ENCODE results near the gene CDKAL1.

Gene CDKAL1

DNA sequence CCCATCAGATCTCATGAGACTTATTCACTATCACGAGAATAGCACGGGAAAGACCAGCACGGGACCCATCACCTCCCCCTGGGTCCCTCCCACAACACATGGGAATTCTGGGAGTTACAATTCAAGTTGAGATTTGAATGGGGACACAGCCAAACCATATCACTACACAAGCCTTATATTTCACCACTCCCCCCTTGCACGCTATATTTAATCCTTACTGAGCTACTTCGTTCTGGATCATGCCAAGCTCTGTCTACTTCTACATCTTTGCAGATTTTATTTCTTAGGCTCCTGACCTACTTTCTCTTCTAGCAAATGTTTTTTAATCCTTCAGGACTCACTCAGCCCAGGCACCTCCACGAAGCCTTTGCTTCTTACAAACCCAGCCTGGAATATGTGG, 606.7 kb downstream of the CDKAL1 start:
- H3K36me3 ChIP-seq (ENCODE audit: control insufficient read depth, insufficient read depth, low read length): no peaks in the 10 kb centered on the region
- no peak overlapping the region for H3K27ac ChIP-seq (ENCODE audit: low read depth, low read length)
- H3K27me3 ChIP-seq (ENCODE audit: control insufficient read depth, insufficient read depth, low read length): no peaks in the 10 kb centered on the region
- no peaks in the 10 kb centered on the region for H3K9me3 ChIP-seq (ENCODE audit: control insufficient read depth, insufficient read depth, low read length)
- H3K4me3 ChIP-seq (ENCODE audit: low read depth, low read length): no peak overlapping the region
- H3K9ac ChIP-seq (ENCODE audit: low read depth, low read length): no peak overlapping the region
- peaks cover 18% of the 10 kb centered on the region for H3K4me1 ChIP-seq (ENCODE audit: control insufficient read depth, insufficient read depth, low read length)

DNA sequence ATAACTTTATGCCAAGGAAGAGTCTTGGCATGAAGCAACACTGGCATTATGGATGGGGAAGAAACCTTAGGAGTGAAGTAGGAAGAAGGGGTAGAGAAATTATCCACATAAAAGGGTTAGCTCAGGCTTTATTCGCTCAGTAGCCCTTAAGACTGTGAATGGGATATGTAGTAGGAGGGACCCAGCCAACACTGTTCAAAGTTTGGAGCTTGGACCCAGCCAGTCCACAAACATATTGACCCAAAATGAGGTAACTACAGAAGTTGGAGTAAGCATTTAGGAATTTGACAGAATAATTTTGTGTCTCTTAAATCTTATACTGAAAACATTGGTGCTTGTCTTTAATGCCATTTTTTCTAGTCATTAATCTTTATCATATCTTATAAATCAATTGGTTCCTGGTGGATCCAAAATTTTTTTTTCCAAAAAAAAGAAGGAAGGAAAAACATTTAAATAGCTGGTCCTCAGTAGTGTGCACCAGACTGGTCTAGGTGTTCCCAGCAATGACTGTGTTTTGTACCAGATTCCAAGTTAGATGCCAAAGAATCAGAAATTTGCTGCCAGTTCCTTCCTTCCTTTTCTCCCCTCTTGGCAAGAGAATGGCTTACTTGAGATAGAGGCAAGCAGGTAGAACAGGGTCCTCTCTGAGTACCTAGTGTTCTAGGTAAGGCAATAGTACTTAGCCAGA, 607.5 kb downstream of the CDKAL1 start:
- peaks cover 18% of the 10 kb centered on the region for H3K4me1 ChIP-seq (ENCODE audit: control insufficient read depth, insufficient read depth, low read length)
- no peaks in the 10 kb centered on the region for H3K36me3 ChIP-seq (ENCODE audit: control insufficient read depth, insufficient read depth, low read length)
- H3K9ac ChIP-seq (ENCODE audit: low read depth, low read length): no peak overlapping the region
- no peaks in the 10 kb centered on the region for H3K9me3 ChIP-seq (ENCODE audit: control insufficient read depth, insufficient read depth, low read length)
- no peak overlapping the region for H3K27ac ChIP-seq (ENCODE audit: low read depth, low read length)
- no peaks in the 10 kb centered on the region for H3K27me3 ChIP-seq (ENCODE audit: control insufficient read depth, insufficient read depth, low read length)
- H3K4me3 ChIP-seq (ENCODE audit: low read depth, low read length): no peak overlapping the region

GRCh38 chr6:21142741-21143140, 608.5 kb downstream of the CDKAL1 start:
- Histone ChIP-seq H3K27ac (ENCODE audit: low read depth, low read length) (no peak overlapping the region), H3K36me3 (ENCODE audit: control insufficient read depth, insufficient read depth, low read length) (no peaks in the 10 kb centered on the region), H3K9me3 (ENCODE audit: control insufficient read depth, insufficient read depth, low read length) (no peaks in the 10 kb centered on the region), H3K9ac (ENCODE audit: low read depth, low read length) (no peak overlapping the region), H3K27me3 (ENCODE audit: control insufficient read depth, insufficient read depth, low read length) (no peaks in the 10 kb centered on the region), H3K4me3 (ENCODE audit: low read depth, low read length) (no peak overlapping the region), H3K4me1 (ENCODE audit: control insufficient read depth, insufficient read depth, low read length) (peaks cover 9% of the 10 kb centered on the region)

DNA sequence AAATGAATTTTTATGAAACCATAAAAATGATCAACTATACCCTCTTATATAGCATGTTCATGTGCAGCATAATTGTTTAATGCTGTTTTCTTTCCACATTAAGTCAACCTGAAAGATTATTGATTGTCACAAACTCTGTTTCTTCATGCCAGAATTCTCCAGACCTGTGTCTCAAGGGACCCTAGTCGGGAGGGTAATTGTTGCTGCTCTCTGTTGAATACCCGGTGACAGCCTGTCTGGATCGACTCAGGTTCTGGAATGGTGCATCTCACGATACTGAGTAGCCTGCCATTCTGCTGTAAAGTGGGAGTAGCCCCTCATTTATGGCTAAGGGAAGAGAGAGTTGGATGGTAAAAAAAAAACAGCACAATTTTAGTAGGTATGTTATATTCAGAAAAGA, 609.4 kb downstream of the CDKAL1 start:
- Histone ChIP-seq H3K27ac (ENCODE audit: low read depth, low read length) (no peak overlapping the region), H3K36me3 (ENCODE audit: control insufficient read depth, insufficient read depth, low read length) (no peaks in the 10 kb centered on the region), H3K4me1 (ENCODE audit: control insufficient read depth, insufficient read depth, low read length) (no peaks in the 10 kb centered on the region), H3K9ac (ENCODE audit: low read depth, low read length) (no peak overlapping the region), H3K27me3 (ENCODE audit: control insufficient read depth, insufficient read depth, low read length) (no peaks in the 10 kb centered on the region), H3K9me3 (ENCODE audit: control insufficient read depth, insufficient read depth, low read length) (no peaks in the 10 kb centered on the region), H3K4me3 (ENCODE audit: low read depth, low read length) (no peak overlapping the region)

GRCh38 chr6:21144928-21145327, 610.7 kb downstream of the CDKAL1 start:
- H3K9me3 ChIP-seq (ENCODE audit: control insufficient read depth, insufficient read depth, low read length): no peaks in the 10 kb centered on the region
- H3K4me1 ChIP-seq (ENCODE audit: control insufficient read depth, insufficient read depth, low read length): no peaks in the 10 kb centered on the region
- no peaks in the 10 kb centered on the region for H3K36me3 ChIP-seq (ENCODE audit: control insufficient read depth, insufficient read depth, low read length)
- H3K27me3 ChIP-seq (ENCODE audit: control insufficient read depth, insufficient read depth, low read length): no peaks in the 10 kb centered on the region
- no peak overlapping the region for H3K9ac ChIP-seq (ENCODE audit: low read depth, low read length)
- H3K4me3 ChIP-seq (ENCODE audit: low read depth, low read length): no peak overlapping the region
- H3K27ac ChIP-seq (ENCODE audit: low read depth, low read length): no peak overlapping the region

DNA sequence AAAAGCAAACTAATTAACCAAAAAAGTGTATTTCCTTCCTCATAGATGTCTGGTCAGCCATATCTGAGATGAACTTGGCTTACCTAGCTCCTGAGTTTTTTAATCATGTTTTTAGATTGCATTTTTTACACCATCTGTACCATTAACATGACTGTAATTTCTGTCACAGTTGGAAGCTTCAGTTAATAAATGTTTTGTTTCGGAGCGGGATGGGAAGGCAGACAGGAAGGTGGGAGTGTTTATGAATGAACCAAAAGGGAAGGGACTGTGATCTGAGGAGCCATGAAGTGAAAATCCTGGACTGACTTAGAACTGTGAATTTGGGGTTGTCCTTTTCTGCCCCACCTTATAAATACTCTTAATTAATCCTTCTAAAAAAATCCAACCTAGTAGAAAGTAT, 613.7 kb downstream of the CDKAL1 start:
- Histone ChIP-seq H3K9me3 (ENCODE audit: control insufficient read depth, insufficient read depth, low read length) (no peaks in the 10 kb centered on the region), H3K27ac (ENCODE audit: low read depth, low read length) (no peak overlapping the region), H3K9ac (ENCODE audit: low read depth, low read length) (no peak overlapping the region), H3K27me3 (ENCODE audit: control insufficient read depth, insufficient read depth, low read length) (no peaks in the 10 kb centered on the region), H3K4me3 (ENCODE audit: low read depth, low read length) (no peak overlapping the region), H3K4me1 (ENCODE audit: control insufficient read depth, insufficient read depth, low read length) (peaks cover 3% of the 10 kb centered on the region; the same call in 1 of the 2 replicates), H3K36me3 (ENCODE audit: control insufficient read depth, insufficient read depth, low read length) (no peaks in the 10 kb centered on the region)

DNA sequence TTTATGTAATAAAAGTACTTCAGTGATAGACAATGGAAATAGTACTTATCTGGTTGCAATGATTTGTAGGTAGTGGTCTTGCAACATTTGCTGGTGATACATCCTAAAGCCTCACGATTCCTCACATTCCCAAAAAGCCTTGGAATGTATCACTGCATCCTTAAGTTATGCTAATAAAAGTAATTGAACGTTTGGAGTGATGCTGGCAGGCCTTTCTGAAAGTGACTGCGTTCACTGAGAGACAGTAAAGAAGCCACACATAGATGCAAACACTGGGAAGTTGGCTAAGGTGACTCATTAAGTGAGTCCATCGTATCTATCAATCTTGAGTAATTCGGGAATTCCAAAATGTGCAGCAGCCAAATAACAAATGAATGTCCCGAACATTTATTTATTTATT, 615.2 kb downstream of the CDKAL1 start:
- Histone ChIP-seq H3K4me1 (ENCODE audit: control insufficient read depth, insufficient read depth, low read length) (peaks cover 3% of the 10 kb centered on the region; the same call in 1 of the 2 replicates), H3K27ac (ENCODE audit: low read depth, low read length) (no peak overlapping the region), H3K9ac (ENCODE audit: low read depth, low read length) (no peak overlapping the region), H3K4me3 (ENCODE audit: low read depth, low read length) (no peak overlapping the region), H3K27me3 (ENCODE audit: control insufficient read depth, insufficient read depth, low read length) (no peaks in the 10 kb centered on the region), H3K36me3 (ENCODE audit: control insufficient read depth, insufficient read depth, low read length) (no peaks in the 10 kb centered on the region), H3K9me3 (ENCODE audit: control insufficient read depth, insufficient read depth, low read length) (no peaks in the 10 kb centered on the region)

DNA sequence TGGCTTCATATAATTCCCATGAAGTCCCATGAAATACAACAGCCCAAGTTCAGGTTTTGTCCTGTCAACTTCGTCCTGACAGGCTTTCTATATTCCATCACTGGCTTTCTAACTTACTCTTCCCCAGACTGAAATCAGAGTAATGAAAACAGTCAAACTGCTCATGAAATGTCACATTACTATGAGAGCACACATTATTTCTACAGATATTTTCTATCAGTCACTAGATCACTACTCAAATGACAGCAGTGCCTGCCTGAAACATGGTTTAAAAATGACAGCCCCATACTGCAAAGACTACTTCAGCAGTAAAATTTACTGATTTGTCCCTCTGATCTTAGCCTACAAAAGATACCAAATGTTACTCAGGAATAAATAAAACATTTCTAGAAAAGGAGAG, 616.4 kb downstream of the CDKAL1 start:
- Histone ChIP-seq H3K9me3 (ENCODE audit: control insufficient read depth, insufficient read depth, low read length) (no peaks in the 10 kb centered on the region), H3K9ac (ENCODE audit: low read depth, low read length) (no peak overlapping the region), H3K36me3 (ENCODE audit: control insufficient read depth, insufficient read depth, low read length) (no peaks in the 10 kb centered on the region), H3K27ac (ENCODE audit: low read depth, low read length) (no peak overlapping the region), H3K4me1 (ENCODE audit: control insufficient read depth, insufficient read depth, low read length) (peaks cover 3% of the 10 kb centered on the region; the same call in 1 of the 2 replicates), H3K27me3 (ENCODE audit: control insufficient read depth, insufficient read depth, low read length) (no peaks in the 10 kb centered on the region), H3K4me3 (ENCODE audit: low read depth, low read length) (no peak overlapping the region)

DNA sequence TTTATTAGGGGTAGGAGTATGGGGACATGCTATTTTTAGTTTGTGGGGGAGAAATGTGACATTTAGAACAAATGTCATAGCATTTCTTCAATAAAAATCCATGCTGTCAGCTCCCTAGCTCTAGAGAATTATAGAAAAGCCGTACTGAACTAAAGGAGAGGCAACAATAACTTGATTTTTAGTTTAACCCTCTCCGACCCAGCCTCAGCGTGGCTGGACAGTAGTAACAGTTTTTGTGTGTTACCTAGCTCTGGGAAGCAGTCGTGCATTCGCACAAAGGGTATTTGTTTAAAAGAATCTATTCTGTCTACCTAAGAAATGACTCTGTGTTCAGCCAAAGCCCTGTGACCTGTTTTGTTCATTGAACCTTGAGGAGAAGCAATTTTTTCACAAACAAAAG, 616.9 kb downstream of the CDKAL1 start:
- no peaks in the 10 kb centered on the region for H3K27me3 ChIP-seq (ENCODE audit: control insufficient read depth, insufficient read depth, low read length)
- H3K36me3 ChIP-seq (ENCODE audit: control insufficient read depth, insufficient read depth, low read length): no peaks in the 10 kb centered on the region
- H3K9me3 ChIP-seq (ENCODE audit: control insufficient read depth, insufficient read depth, low read length): no peaks in the 10 kb centered on the region
- no peak overlapping the region for H3K27ac ChIP-seq (ENCODE audit: low read depth, low read length)
- no peak overlapping the region for H3K4me3 ChIP-seq (ENCODE audit: low read depth, low read length)
- no peak overlapping the region for H3K9ac ChIP-seq (ENCODE audit: low read depth, low read length)
- H3K4me1 ChIP-seq (ENCODE audit: control insufficient read depth, insufficient read depth, low read length): peaks cover 3% of the 10 kb centered on the region; the same call in 1 of the 2 replicates

- Histone ChIP-seq H3K9ac (ENCODE audit: low read depth, low read length) (no peak overlapping the region), H3K36me3 (ENCODE audit: control insufficient read depth, insufficient read depth, low read length) (no peaks in the 10 kb centered on the region), H3K27ac (ENCODE audit: low read depth, low read length) (no peak overlapping the region), H3K4me3 (ENCODE audit: low read depth, low read length) (no peak overlapping the region), H3K9me3 (ENCODE audit: control insufficient read depth, insufficient read depth, low read length) (no peaks in the 10 kb centered on the region), H3K4me1 (ENCODE audit: control insufficient read depth, insufficient read depth, low read length) (peaks cover 3% of the 10 kb centered on the region; the same call in 1 of the 2 replicates), H3K27me3 (ENCODE audit: control insufficient read depth, insufficient read depth, low read length) (no peaks in the 10 kb centered on the region)
Observed at GRCh38 chr6:21151530-21151929, 617.3 kb downstream of the CDKAL1 start.

DNA sequence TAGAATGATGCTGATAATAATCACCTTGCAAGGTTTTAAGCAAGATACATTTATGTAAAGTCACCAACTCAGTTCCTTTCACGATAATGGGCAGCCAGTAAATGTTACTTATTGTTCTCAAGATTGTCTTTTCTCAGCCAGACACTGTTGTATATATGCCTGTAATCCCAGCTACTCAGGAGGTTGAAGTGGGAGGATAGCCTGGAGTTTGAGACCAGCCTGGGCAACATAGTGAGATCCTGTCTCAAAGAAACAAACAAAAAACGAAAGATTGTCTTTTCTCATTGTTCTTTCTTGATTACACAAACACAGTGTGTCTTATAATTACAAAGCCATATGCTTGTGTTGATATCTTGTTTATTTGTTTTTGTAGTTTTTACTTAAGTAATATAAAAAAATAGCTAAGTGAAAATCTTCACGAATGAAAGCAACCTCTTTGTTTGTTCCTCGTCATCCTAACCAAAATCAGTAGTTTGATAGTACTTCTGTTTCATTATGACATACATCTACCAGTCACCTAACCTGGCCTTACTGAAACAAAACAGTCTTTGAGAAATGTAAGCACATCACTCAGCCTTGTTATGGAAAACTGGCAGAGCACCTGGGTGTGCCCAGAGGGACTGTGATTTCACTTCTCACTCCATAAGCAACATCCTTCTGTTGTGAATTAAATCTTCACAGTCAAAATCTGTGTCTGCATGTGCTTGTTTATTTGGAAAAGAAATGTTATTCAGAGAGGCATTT, 623.1 kb downstream of the CDKAL1 start:
- Histone ChIP-seq H3K36me3 (ENCODE audit: control insufficient read depth, insufficient read depth, low read length) (no peaks in the 10 kb centered on the region), H3K4me3 (ENCODE audit: low read depth, low read length) (no peak overlapping the region), H3K9ac (ENCODE audit: low read depth, low read length) (no peak overlapping the region), H3K9me3 (ENCODE audit: control insufficient read depth, insufficient read depth, low read length) (no peaks in the 10 kb centered on the region), H3K27me3 (ENCODE audit: control insufficient read depth, insufficient read depth, low read length) (no peaks in the 10 kb centered on the region), H3K4me1 (ENCODE audit: control insufficient read depth, insufficient read depth, low read length) (peaks cover 21% of the 10 kb centered on the region), H3K27ac (ENCODE audit: low read depth, low read length) (no peak overlapping the region)

Measured in HUES48 (cell line).